H1 (cell line): ENCODE measurements around the gene ZIC5. TPM values are rescaled to one million over a fixed set of nuclear protein-coding genes. Genes with fewer than 3 reads are reported as not detected.

Source experiments
- ASH2L ChIP-seq: fragments of 200-600, 300-600 bp; sonication (generic); IDR thresholded peaks from one replicate; pipeline ENCODE4 v1.7.1; 2017; ENCODE audit warnings: low read length
- CEBPB ChIP-seq: IDR thresholded peaks from 2 replicates; pipeline ENCODE4 v1.6.1; 2012; ENCODE audit warnings: low read depth, low read length
- CHD2 ChIP-seq: IDR thresholded peaks from 2 replicates; pipeline ENCODE4 v1.6.1; 2012; ENCODE audit warnings: low read length, improper control_type of control experiment
- EZH2 ChIP-seq: fragments of 200-600 bp; sonication (generic); IDR thresholded peaks from 2 replicates; pipeline ENCODE4 v1.7.1; 2012; ENCODE audit warnings: low read depth, mild to moderate bottlenecking, moderate library complexity, low read length, inconsistent platforms; ENCODE audit not compliant: severe bottlenecking
- KDM4A ChIP-seq: IDR thresholded peaks from one replicate; pipeline ENCODE4 v1.7.1; 2012; ENCODE audit warnings: low read depth, mild to moderate bottlenecking, moderate library complexity, low read length, inconsistent platforms; ENCODE audit not compliant: severe bottlenecking
- POLR2AphosphoS5 ChIP-seq: IDR thresholded peaks from 2 replicates; pipeline ENCODE4 v1.6.1; 2011; ENCODE audit warnings: low read depth, low read length
- RNF2 ChIP-seq: fragments of 200-900, 300-1000 bp; sonication (generic); IDR thresholded peaks from 2 replicates; pipeline ENCODE4 v1.7.1; 2016; ENCODE audit warnings: borderline replicate concordance, low read depth, mild to moderate bottlenecking, antibody characterized with exemption, low read length; ENCODE audit not compliant: poor library complexity, severe bottlenecking; ENCODE audit errors: missing control alignments
- TEAD4 ChIP-seq: IDR thresholded peaks from 2 replicates; pipeline ENCODE4 v1.6.1; 2012; ENCODE audit warnings: low read depth, low read length, inconsistent platforms, mixed read lengths
- polyA plus RNA-seq, 7 experiments: library from polyadenylated mRNA; depleted of rRNA in 3 of 7; stranded (reverse) in 5 of 7; unstranded in 2 of 7; fragments of >200 nt in 5 of 7; fragments of 200-250 nt in 2 of 7; gene quantifications; 1 replicate in 5 of 7; 2 replicates in 1 of 7; 4 replicates in 1 of 7; pipeline versions ENCODE4 v1.2.1 to v1.2.3, GENCODE V29; 2011 to 2013; ENCODE audit warnings: missing spikeins in 2 of 7, mixed read lengths in 2 of 7
- total RNA-seq: library from RNA; stranded (reverse); fragmentation: NEBNext Ultra II Directional; extraction: Animal tissue kit (Norgen Biotek cat#: 25700); gene quantifications from 2 replicates; pipeline ENCODE4 v1.2.1, GENCODE V29; 2021

Gene ZIC5
- total and polyA plus RNA-seq, 2 of the 8 experiments (the other 6 are each of a cell fraction or from before 2014, with no cell fraction given): 14.2 to 52.7 TPM

DNA sequence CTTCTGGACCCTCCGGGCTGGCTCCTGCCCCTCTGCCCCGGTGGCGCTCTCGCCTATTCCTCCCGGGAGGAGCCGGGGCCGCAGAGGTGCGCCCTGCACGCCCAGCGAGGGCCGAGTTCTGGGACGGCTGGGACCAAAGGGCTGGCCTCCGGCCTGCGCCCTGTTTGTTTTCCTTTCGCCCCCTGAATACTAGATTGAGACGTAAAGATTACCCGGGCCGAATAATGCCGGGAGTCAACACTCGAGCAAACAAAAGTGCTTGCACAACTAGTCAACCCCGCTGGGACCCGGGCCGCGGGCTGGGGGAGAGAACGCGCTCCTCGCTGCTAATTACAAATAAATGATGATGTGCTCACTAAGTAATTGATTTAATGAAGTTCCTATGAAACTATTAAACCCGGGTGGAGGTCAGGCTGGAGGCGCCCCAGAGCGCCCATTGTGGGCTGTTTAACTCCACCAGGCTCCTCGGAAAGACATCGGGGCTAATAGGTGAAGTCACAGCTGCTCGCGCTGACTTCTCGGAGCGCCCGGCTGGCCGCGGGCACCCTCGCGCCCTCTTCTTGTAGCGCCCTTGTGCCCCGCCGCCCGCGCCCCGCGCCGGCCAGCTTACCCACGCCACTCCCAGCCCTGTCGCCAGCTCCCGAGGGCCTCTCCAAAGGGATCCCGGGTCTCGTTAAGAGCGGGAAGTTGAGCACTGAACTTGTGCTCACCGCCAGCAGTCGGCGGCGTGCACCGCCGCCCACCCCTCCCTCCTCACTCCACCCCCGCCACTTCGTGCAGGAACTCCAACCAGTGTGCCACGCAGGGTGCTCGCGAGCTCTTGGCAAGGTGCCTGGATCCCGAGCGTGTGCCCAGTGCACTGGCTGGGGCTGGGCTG, 14.9 kb downstream of the ZIC5 start (continued):
- TF ChIP-seq RNF2: peak; percentile 10
- peak; percentile 63 for TF ChIP-seq ASH2L
- TF ChIP-seq KDM4A: peak; percentile 16
- TF ChIP-seq EZH2: peak; percentile 77
- 0 out of 2 replicates have a peak, but pooled peaks have one; percentile 7 for TF ChIP-seq CEBPB
- no peak for TF ChIP-seq TEAD4
- no peak for TF ChIP-seq POLR2AphosphoS5
- no peak for TF ChIP-seq CHD2
